GM21717 (cell line): ENCODE data around the gene ZIK1.

Experiments
- ATAC-seq: cut with Tn5 transposase; IDR thresholded peaks from one replicate; pipeline ENCODE4 v1.9.1; 2021; ENCODE audit warnings: mild to moderate bottlenecking, moderate library complexity; ENCODE audit not compliant: unreplicated experiment

ZIK1 gene

DNA sequence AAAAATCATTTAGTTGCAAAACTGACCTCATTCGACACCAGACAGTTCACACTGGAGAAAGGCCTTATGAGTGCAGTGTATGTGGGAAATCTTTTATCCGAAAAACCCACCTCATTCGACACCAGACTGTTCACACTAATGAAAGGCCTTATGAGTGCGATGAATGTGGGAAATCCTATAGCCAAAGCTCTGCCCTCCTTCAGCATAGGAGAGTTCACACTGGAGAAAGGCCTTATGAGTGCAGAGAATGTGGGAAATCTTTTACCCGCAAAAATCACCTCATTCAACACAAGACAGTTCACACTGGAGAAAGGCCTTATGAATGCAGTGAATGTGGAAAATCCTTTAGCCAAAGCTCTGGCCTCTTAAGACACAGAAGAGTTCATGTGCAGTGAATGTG, 23.0 kb downstream of the ZIK1 start:
- no peak for ATAC-seq

DNA sequence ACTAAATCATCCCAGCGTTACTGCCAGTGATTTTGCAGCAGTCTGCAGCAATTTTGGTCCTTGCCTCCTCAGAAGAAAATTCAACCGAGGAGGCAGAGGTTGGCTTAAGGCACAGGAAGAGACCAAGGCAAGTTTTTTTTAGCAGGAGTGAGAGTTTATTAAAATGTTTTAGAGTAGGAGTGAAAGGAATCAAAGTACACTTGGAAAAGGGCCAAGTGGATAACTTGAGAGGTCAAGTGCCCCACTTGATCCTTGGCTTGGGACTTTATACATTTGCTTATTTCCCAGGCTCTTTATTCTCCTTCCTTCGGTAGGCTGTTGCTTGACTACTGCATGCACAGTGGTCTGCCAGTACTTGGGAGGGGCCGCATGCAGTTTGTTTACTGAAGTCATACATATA, 27.2 kb downstream of the ZIK1 start:
- ATAC-seq, result no peak

DNA sequence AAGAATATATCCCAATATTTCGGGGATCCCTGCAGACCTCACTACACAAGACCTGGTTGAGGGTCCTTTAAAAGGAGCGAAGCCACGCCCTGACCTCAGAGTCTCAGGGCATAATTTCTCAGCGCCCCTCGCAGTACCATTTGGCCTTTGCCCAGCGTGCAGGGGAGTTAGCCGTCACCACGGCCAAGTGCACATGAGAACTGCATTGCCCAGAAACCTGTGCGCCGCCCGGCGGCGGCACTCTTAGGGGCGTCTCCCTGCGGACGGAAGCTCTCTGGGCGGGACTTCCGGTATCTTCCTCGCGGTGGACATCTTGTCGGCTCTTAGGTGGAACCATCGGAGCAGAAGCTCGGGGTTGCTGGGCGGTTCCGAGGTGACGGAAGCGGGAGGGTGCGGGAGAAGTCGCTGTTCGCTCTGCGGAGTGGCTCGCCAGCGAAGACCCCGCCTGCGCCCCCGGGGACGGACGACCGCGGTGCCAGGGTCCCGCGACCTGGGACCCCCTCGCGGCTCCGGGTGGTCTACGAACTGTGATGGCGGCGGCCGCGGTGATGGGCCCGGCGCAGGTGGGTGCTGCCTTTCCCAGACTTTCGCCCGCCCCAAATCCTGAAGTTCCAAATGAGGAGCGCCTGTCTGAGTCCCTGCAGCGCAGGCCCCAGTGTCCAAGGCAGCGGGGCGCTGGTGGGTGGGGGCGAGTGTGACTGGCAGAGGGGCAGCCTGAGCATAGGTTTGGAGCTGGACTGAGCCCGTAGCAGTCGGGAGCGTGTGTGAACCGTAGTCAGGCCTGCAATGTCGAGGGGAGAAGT, 30.2 kb downstream of the ZIK1 start, which contains the start of gene ZNF134:
ZNF134 (plus strand) TSS at position 302 of the 803 bp plus-strand sequence. CDS start 5,227 bp downstream, outside the sequence.
- peak; percentile 95 for ATAC-seq

DNA sequence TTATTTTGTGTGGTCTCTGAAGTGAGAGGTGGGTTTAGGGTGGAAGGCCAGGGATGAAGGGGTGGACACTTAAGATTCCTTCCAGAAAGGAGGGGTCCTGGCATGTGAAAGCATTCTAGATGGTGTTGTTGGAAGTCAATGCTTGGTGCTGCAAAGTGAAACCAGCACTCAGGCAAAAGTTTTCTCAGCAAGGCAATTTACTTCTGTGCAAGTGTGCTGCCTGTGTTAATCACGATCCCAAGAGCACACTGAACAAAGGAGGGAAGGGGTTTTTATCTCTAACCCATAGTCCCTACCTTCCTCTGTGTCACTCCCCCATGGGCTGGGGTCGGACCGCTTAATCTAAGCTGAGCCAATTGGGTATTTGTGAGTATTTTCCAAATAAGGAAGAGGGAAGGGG, 31.4 kb downstream of the ZIK1 start:
- ATAC-seq, result no peak

DNA sequence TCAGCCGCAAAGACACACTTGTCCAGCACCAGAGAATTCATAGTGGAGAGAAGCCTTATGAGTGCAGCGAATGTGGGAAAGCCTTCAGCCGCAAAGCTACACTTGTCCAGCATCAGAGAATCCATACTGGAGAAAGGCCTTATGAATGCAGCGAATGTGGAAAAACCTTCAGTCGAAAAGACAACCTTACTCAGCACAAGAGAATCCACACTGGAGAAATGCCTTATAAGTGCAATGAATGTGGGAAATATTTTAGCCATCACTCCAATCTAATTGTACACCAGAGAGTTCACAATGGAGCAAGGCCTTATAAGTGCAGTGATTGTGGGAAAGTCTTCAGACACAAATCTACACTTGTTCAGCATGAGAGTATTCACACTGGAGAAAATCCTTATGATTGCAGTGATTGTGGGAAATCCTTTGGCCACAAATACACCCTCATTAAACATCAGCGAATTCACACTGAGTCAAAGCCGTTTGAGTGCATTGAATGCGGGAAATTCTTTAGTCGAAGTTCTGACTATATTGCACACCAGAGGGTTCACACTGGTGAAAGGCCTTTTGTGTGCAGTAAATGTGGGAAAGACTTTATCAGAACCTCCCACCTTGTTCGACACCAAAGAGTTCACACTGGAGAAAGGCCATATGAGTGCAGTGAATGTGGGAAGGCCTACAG, 36.9 kb downstream of the ZIK1 start:
- no peak for ATAC-seq

DNA sequence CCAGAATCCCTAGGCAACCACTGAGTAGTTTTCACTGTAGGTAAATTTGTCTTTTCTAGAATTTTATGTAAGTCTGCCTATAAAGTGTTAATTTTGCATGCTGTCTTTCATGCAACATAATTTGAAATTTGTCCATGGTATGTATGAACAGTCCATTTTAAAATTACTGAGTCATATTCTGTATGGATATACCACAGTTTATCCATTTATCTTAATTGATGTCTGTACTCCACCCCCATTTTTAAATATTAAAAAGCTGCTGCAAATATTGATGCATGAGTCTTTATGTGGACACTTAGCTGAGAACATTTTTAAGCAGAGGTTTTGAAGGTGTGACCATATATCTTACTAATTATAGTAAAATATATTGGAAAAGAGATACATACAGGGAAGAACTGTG, 39.1 kb downstream of the ZIK1 start:
- no peak for ATAC-seq

DNA sequence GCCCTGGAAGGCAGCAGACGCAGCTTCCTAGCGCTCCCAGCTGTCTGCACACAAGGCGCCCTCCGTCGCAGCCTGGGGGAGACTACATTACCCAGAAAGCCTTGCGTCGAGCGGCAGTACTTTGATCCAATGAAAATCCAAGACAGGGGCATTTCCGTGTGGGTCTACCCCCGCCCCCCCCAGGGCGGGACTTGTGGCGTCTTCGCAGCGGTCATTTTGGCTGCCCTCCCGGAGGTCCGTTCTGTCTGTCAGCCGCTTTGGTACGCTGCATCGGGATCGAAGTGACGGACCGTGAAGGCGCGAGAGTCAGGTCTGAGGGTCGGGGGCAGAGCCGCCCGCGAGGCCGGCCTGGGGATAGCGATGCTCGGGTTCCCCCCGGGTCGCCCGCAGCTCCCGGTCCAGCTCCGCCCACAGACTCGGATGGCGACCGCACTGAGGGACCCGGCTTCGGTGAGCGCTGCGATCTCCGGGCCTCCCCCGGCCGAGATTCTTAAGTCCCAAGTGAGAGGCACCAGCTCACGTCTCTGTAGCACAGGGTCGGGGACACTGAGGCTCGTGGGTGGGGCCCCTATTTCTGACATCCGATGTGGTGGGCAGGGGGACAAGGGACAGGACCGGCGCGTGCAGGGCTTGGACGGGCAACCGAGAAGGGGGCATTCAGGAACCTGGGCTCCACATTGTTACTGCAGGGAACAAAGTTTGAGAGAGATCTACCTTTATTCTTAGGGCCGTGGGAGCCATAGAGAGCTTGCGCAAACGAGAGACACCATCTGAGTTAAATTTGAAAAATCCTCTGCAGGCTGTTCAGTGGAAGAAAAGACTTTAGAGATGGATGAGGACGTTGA, 49.3 kb downstream of the ZIK1 start, which contains the start of gene ZNF211:
ZNF211 (plus strand) TSS at position 182 of the 845 bp plus-strand sequence; CDS start at position 361, 179 bp downstream.
- peak; percentile 90 for ATAC-seq

DNA sequence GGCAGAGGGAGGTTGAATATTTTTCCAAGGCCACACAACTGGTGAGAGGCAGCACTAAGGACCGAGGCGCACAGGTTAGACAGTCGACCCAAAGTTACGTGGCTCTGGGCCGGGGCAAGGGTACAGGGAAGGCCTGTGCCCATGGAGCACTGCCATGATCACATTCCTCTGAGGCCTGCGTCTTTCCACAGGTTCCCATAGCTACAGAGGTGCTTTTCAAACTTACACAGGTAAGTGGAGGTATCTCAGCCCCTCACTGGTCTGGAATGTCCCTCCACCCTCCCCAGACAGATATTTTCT, 49.8 kb downstream of the ZIK1 start:
- no peak for ATAC-seq

DNA sequence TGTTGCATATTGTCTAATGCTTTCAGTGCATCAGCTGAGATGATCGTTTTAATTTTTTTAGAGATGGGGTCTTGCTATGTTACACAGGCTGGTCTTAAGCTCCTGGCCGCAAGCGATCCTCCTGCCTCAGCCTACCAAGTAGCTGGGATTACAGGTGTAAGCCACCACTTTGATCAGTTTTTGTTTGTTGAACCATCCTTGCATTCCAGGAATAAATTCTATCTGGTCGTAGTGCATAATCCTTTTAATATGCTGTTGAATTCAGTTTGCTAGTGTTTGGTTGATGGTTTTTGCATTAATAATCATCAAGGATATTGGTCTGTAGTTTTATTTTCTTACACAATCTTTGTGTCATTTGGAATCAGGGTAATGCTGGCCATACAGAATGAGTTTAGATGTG, 53.4 kb downstream of the ZIK1 start:
- no peak for ATAC-seq

DNA sequence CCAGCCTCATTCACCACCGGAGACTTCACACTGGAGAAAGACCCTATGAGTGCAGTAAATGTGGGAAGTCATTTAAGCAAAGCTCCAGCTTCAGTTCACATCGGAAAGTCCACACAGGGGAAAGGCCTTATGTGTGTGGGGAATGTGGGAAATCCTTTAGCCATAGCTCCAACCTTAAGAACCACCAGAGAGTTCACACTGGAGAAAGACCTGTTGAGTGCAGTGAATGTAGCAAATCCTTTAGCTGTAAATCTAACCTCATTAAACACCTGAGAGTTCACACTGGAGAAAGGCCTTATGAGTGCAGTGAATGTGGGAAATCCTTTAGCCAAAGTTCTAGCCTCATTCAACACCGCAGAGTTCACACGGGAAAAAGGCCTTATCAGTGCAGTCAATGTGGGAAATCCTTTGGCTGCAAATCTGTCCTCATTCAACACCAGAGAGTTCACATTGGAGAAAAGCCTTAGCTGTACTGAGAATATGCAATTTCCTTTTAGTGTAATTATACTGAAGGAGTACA, 57.8 kb downstream of the ZIK1 start:
- no peak for ATAC-seq

DNA sequence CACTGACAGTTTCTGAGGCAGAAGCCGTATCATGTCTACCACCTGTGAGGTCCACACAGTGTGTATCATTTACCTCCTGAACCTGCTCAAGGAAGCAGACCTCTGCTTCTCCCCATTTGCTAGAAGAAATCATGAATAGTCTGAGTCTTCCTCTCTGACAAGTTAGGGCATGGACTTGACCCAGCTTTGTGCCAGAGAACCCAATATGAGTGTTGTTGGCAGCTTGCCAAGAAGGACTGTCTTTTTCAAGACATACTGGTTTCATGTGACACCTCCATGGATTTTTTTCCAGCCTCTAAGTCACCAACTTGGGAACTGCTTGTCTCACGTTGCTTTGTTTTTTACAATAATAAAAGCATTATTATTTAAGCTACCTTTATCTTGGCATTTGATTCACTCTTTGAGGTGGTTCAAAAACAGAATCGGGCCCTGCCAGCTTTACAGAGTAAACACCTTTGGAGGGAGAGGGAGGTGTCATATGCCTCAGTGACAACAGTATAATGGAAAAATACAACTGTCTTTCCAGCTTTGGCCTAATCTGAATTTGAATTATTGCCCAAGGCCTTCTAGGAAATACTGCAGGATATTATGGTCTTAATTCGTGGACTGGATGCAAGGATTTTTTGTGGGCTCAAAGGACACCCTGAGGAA, 58.6 kb downstream of the ZIK1 start:
- no peak for ATAC-seq
